ENCODE data around the gene NKD2. TPM values are rescaled to one million over a fixed set of nuclear protein-coding genes. Genes with fewer than 3 reads are reported as not detected.

The NKD2 gene
- total RNA-seq, 1 experiment from 2014 or later, result 20.4 TPM

DNA sequence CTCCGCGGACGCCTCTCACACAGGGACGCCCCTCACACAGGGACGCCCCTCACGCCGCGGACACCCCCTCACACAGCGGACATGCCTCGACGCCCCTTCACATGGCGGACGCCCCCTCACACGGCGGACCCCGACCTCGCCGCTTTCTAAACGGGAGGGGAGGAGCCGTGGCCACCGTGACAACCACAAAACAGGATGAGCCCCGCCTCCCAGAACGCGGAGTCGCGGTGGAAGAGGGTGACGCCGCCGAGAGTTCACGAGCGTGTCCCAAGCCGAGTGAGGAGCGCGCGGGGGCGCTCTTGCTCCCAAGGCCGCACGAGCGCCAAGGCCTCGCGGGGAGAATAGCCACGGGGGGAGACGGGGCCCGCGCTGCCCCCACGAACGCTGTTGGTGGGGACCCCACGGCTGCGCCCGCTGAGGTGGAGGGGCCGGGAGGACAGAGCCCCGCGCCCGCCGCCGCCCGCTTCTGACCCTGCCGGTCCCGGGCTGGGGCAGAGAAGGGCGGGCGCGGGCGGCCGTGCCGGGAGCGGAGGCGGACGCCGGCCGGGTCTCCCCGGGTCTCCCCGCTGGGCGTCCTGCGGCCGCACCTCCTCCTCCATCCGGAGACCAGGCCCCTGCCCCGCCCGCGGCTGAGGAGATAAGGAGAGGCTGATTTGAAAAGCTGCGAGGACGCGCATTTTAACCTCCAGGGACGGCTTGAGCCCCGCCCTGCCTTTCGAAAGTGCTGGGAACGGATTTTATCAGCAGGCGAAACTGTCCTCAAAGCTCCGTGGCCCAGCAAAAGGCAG is 3.9 kb upstream of the NKD2 start:
- Histone ChIP-seq H3K4me2 (ENCODE audit: low read length) (peak overlapping the region; percentile 89), H3K36me3 (ENCODE audit: control insufficient read depth in 1 of 2, insufficient read depth in 2 of 2, low read length in 2 of 2) (no peaks in the 10 kb centered on the region), H3K4me3 (replicated peaks in 1 of 2; ENCODE audit: low read depth in 1 of 2, low read length in 2 of 2) (peak overlapping the region; percentile 33 to 57), H3K79me2 (ENCODE audit: insufficient read depth, low read length) (no peaks in the 10 kb centered on the region), H2AFZ (ENCODE audit: low read depth, low read length, poor library complexity, severe bottlenecking) (peak overlapping the region; percentile 65), H3K9me2 (ENCODE audit: insufficient read depth) (no peaks in the 10 kb centered on the region), H3K27ac (ENCODE audit: low read depth, low read length) (peak overlapping the region; percentile 17; the same call in 1 of the 2 replicates), H4K20me1 (ENCODE audit: insufficient read depth) (no peaks in the 10 kb centered on the region), H3K9ac (ENCODE audit: low read length) (peak overlapping the region; percentile 61), H3K9me3 (ENCODE audit: control insufficient read depth in 1 of 2, insufficient read depth in 1 of 2, low read depth in 1 of 2, low read length in 2 of 2) (no peaks in the 10 kb centered on the region), H3K4me1 (ENCODE audit: control insufficient read depth in 1 of 2, insufficient read depth in 2 of 2, low read length in 2 of 2) (peaks cover 31 to 51% of the 10 kb centered on the region in 2 experiments), H3K27me3 (ENCODE audit: insufficient read depth, low read length) (peaks cover 20% of the 10 kb centered on the region; the same call in 1 of the 2 replicates)
- no TSS peak for BruUV-seq (replicated peaks)
- ATAC-seq (peak; percentile 71), DNase-seq (ENCODE audit: low read depth, low spot score) (no peak)
- ChIA-PET POLR2A (no interaction called here), CTCF (no interaction called here), RAD21 (ENCODE audit: low non-redundant PET in 1 of 2, low total read pairs in 2 of 2, uncharacterized antibody in 2 of 2, unreplicated experiment in 2 of 2) (no interaction called here)
- TF ChIP-seq CBX3 (IDR thresholded peaks at IDR 0.05; ENCODE audit: low read depth) (no peak), EZH2phosphoT487 (IDR thresholded peaks at IDR 0.05; ENCODE audit: borderline replicate concordance) (no peak), CEBPB (IDR thresholded peaks at IDR 0.05; ENCODE audit: low read depth) (no peak), SRF (IDR thresholded peaks at IDR 0.05; ENCODE audit: low read depth) (no peak), POLR2A (IDR thresholded peaks at IDR 0.05; ENCODE audit: borderline replicate concordance, extremely low read depth, insufficient read depth, insufficient read length) (no peak), ELF1 (IDR thresholded peaks at IDR 0.05; ENCODE audit: borderline replicate concordance, low read depth) (no peak), TCF7L2 (IDR thresholded peaks at IDR 0.05; ENCODE audit: borderline replicate concordance, extremely low read depth, insufficient read depth, insufficient read length) (peak; percentile 24), SIN3A (IDR thresholded peaks at IDR 0.05; ENCODE audit: low read depth) (no peak), CTCF (IDR thresholded peaks at IDR 0.05 in 2 of 3, conservative IDR thresholded peaks at IDR 0.05 in 1 of 3; ENCODE audit: borderline replicate concordance in 1 of 3, insufficient read depth in 1 of 3, low read depth in 2 of 3, low read length in 2 of 3) (peak in 2 of 3 experiments; percentile 39 to 44; a peak in 3 of 6 replicates), ATF3 (IDR thresholded peaks at IDR 0.05) (no peak), REST (IDR thresholded peaks at IDR 0.05; ENCODE audit: low read depth) (no peak), ZFX (IDR thresholded peaks at IDR 0.05) (peak; percentile 60; the same call in 1 of the 2 replicates), SP1 (IDR thresholded peaks at IDR 0.05; ENCODE audit: low read depth) (no peak)
- TF ChIP-seq, protein P1, sequence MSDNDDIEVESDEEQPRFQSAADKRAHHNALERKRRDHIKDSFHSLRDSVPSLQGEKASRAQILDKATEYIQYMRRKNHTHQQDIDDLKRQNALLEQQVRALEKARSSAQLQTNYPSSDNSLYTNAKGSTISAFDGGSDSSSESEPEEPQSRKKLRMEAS (IDR thresholded peaks at IDR 0.05), result no peak
- intact Hi-C loops (cut with micrococcal nuclease), result loop anchor here (10.0 kb wide), 1 partner anchor 160 kb away; no protein-coding TSS in a partner anchor

Data from HCT116 (cell line).